ENCODE data around the gene FAM78B. TPM values are rescaled to one million over a fixed set of nuclear protein-coding genes. Genes with fewer than 3 reads are reported as not detected.

FAM78B gene
- total and polyA plus RNA-seq, 2 donors (not counting 3 experiments of a cell fraction or from before 2014, with no cell fraction given) = 0.10 TPM; not detected in 1

DNA sequence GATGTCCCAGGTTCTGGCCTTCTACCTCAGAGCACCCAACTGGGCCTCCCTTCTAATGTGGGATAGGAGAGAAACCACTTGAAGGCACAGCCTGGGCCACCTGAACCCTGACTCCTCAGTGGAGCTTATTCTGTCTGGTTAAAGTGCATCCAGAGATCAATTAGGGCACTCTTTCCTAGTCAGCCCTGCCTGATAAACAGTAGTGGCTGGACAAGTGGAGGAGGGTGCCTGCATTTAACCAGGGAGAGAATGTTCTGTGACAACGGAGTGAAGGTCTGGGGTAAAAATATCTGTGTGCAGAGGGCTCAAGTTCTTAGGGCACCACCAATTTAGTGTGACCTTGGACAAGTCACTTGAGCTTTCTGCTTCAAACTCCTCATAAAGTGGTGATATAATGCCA is 101.8 kb downstream of the FAM78B start:
- BruUV-seq (replicated peaks) = no TSS peak
- FAIRE-seq = no peak
- Histone ChIP-seq H3K36me3 (ENCODE audit: control insufficient read depth in 2 of 2, extremely low read depth in 1 of 2, insufficient read depth in 2 of 2, low read length in 2 of 2) (no peaks in the 10 kb centered on the region), H3K4me3 (replicated peaks in 1 of 3; ENCODE audit: insufficient read depth in 1 of 3, low read depth in 1 of 3, low read length in 3 of 3) (no peak overlapping the region), H3K27ac (ENCODE audit: insufficient read depth, low read depth, low read length) (no peak overlapping the region), H3K79me2 (ENCODE audit: control insufficient read depth, insufficient read depth, low read length) (no peaks in the 10 kb centered on the region), H3K9ac (replicated peaks; ENCODE audit: extremely low read depth, insufficient read depth, low read length) (no peak overlapping the region), H4K20me1 (replicated peaks; ENCODE audit: control insufficient read depth, extremely low read depth, insufficient read depth, low read length) (no peaks in the 10 kb centered on the region), H3K9me1 (replicated peaks; ENCODE audit: control insufficient read depth, extremely low read depth, insufficient read depth, low read length) (no peaks in the 10 kb centered on the region), H3K27me3 (ENCODE audit: control insufficient read depth in 2 of 2, insufficient read depth in 2 of 2, low read length in 2 of 2) (no peaks in the 10 kb centered on the region), H3K4me1 (ENCODE audit: control insufficient read depth, extremely low read depth, insufficient read depth, low read length) (no peaks in the 10 kb centered on the region), H3K9me3 (replicated peaks; ENCODE audit: control insufficient read depth, insufficient read depth, low read length) (no peaks in the 10 kb centered on the region), H3K4me2 (ENCODE audit: insufficient read depth, low read length) (no peak overlapping the region), H2AFZ (ENCODE audit: low read depth, low read length) (no peak overlapping the region)
- CTCF ChIA-PET = no interaction called here
- DNase-seq (ENCODE audit: low read depth, low spot score) = no peak
- intact Hi-C loops (cut with micrococcal nuclease) = no loop called here
- dilution Hi-C loops (cut with MboI; ENCODE audit: extremely low pct_ligation_motif_present, low sequenced_read_pairs) = no loop called here
- POLR2A ChIA-PET = no interaction called here
- TF ChIP-seq POLR2AphosphoS5 (IDR thresholded peaks at IDR 0.05; ENCODE audit: insufficient read depth, low read depth, low read length) = no peak
- TF ChIP-seq, protein P1, sequence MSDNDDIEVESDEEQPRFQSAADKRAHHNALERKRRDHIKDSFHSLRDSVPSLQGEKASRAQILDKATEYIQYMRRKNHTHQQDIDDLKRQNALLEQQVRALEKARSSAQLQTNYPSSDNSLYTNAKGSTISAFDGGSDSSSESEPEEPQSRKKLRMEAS (IDR thresholded peaks at IDR 0.05; ENCODE audit: insufficient read depth, insufficient read length) = no peak
- no peak for TF ChIP-seq FOS (IDR thresholded peaks at IDR 0.05; ENCODE audit: borderline replicate concordance, insufficient read depth, low read length)
- no peak for TF ChIP-seq MYC (IDR thresholded peaks at IDR 0.05; ENCODE audit: low read depth, low read length)
- TF ChIP-seq POLR2A (IDR thresholded peaks at IDR 0.05; ENCODE audit: low read depth, low read length) = no peak
- TF ChIP-seq JUN (IDR thresholded peaks at IDR 0.05; ENCODE audit: borderline replicate concordance, insufficient read depth, insufficient read length, low read depth) = no peak
- no peak for TF ChIP-seq GATA2 (IDR thresholded peaks at IDR 0.05; ENCODE audit: insufficient read depth, insufficient read length, low read depth, low read length)

DNA sequence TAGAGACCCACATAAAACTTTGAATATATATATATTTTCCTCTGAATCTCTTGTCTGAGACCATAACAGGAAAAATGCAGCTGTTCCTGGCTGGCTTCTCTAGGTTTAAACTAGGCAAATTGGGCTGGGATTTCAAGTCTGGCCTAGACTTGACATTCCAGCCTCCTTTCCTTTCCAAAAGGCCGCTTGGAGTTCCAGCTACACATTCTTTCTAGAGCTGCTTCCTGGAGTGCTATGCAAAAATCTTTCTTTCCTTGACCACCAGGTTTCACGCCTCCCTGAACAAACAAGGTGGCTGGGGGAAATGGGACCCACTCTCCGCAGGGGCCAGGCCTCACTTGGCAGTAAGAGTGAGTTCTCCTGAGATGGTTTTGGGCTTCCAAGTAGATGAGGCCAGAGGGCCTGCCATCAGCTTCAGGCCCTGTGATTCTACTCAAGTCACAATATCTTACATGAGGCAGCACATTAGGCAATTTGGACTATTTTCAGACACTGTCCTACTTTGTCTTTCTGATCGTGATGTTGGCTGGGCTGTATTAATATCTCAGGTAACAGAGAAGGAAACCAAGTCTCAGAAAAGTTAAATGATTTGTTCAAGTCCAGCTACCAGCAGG is 102.4 kb downstream of the FAM78B start:
- POLR2A ChIA-PET = no interaction called here
- H3K27ac ChIP-seq (ENCODE audit: insufficient read depth, low read depth, low read length) = no peak overlapping the region
- no peaks in the 10 kb centered on the region for H3K4me1 ChIP-seq (ENCODE audit: control insufficient read depth, extremely low read depth, insufficient read depth, low read length)
- H3K9me1 ChIP-seq (replicated peaks; ENCODE audit: control insufficient read depth, extremely low read depth, insufficient read depth, low read length) = no peaks in the 10 kb centered on the region
- DNase-seq (ENCODE audit: low read depth, low spot score) = no peak
- no peak overlapping the region for H2AFZ ChIP-seq (ENCODE audit: low read depth, low read length)
- no peaks in the 10 kb centered on the region for H3K79me2 ChIP-seq (ENCODE audit: control insufficient read depth, insufficient read depth, low read length)
- no peak overlapping the region for H3K4me2 ChIP-seq (ENCODE audit: insufficient read depth, low read length)
- intact Hi-C loops (cut with micrococcal nuclease) = no loop called here
- H3K9ac ChIP-seq (replicated peaks; ENCODE audit: extremely low read depth, insufficient read depth, low read length) = no peak overlapping the region
- FAIRE-seq = no peak
- H3K27me3 ChIP-seq (ENCODE audit: control insufficient read depth in 2 of 2, insufficient read depth in 2 of 2, low read length in 2 of 2) = no peaks in the 10 kb centered on the region
- H3K9me3 ChIP-seq (replicated peaks; ENCODE audit: control insufficient read depth, insufficient read depth, low read length) = no peaks in the 10 kb centered on the region
- TF ChIP-seq POLR2AphosphoS5 (IDR thresholded peaks at IDR 0.05; ENCODE audit: insufficient read depth, low read depth, low read length) (no peak), JUN (IDR thresholded peaks at IDR 0.05; ENCODE audit: borderline replicate concordance, insufficient read depth, insufficient read length, low read depth) (no peak), MYC (IDR thresholded peaks at IDR 0.05; ENCODE audit: low read depth, low read length) (no peak), GATA2 (IDR thresholded peaks at IDR 0.05; ENCODE audit: insufficient read depth, insufficient read length, low read depth, low read length) (no peak), POLR2A (IDR thresholded peaks at IDR 0.05; ENCODE audit: low read depth, low read length) (no peak), FOS (IDR thresholded peaks at IDR 0.05; ENCODE audit: borderline replicate concordance, insufficient read depth, low read length) (no peak), EZH2 (IDR thresholded peaks at IDR 0.05; ENCODE audit: borderline replicate concordance, low read depth, low read length, severe bottlenecking) (no peak)
- TF ChIP-seq, protein P1 (IDR thresholded peaks at IDR 0.05; ENCODE audit: insufficient read depth, insufficient read length) = no peak
- TF ChIP-seq, protein P2, sequence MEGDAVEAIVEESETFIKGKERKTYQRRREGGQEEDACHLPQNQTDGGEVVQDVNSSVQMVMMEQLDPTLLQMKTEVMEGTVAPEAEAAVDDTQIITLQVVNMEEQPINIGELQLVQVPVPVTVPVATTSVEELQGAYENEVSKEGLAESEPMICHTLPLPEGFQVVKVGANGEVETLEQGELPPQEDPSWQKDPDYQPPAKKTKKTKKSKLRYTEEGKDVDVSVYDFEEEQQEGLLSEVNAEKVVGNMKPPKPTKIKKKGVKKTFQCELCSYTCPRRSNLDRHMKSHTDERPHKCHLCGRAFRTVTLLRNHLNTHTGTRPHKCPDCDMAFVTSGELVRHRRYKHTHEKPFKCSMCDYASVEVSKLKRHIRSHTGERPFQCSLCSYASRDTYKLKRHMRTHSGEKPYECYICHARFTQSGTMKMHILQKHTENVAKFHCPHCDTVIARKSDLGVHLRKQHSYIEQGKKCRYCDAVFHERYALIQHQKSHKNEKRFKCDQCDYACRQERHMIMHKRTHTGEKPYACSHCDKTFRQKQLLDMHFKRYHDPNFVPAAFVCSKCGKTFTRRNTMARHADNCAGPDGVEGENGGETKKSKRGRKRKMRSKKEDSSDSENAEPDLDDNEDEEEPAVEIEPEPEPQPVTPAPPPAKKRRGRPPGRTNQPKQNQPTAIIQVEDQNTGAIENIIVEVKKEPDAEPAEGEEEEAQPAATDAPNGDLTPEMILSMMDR (IDR thresholded peaks at IDR 0.05; ENCODE audit: extremely low read depth in 1 of 2, insufficient read depth in 1 of 2, low read depth in 1 of 2, low read length in 2 of 2) = no peak
- no peak overlapping the region for H3K4me3 ChIP-seq (replicated peaks in 1 of 3; ENCODE audit: insufficient read depth in 1 of 3, low read depth in 1 of 3, low read length in 3 of 3)
- no peaks in the 10 kb centered on the region for H3K36me3 ChIP-seq (ENCODE audit: control insufficient read depth in 2 of 2, extremely low read depth in 1 of 2, insufficient read depth in 2 of 2, low read length in 2 of 2)
- H4K20me1 ChIP-seq (replicated peaks; ENCODE audit: control insufficient read depth, extremely low read depth, insufficient read depth, low read length) = no peaks in the 10 kb centered on the region
- dilution Hi-C loops (cut with MboI; ENCODE audit: extremely low pct_ligation_motif_present, low sequenced_read_pairs) = no loop called here
- no TSS peak for BruUV-seq (replicated peaks)
- CTCF ChIA-PET = no interaction called here
